ENCODE data around the gene NUDT22.

Gene NUDT22

GRCh38 chr11:64246871-64247728, 21.0 kb downstream of the NUDT22 start, which contains the start of gene PPP1R14B:
Gene PPP1R14B (minus strand): TSS chr11:64246943. CDS start chr11:64246673, 270 bp downstream.
- peak within 1 kb of the TSS; percentile 98 for H3K4me3 ChIP-seq (ENCODE audit: control insufficient read depth, low read depth, low read length)
- TF ChIP-seq CTCF (conservative IDR thresholded peaks at IDR 0.05; ENCODE audit: control insufficient read depth, insufficient read depth, low read depth, low read length), result no peak
- peak; percentile 86 for DNase-seq (ENCODE audit: low read depth)

GRCh38 chr11:64247729-64248531, 21.9 kb downstream of the NUDT22 start:
- peak overlapping the region; percentile 70 for H3K4me3 ChIP-seq (ENCODE audit: control insufficient read depth, low read depth, low read length)
- no peak for TF ChIP-seq CTCF (conservative IDR thresholded peaks at IDR 0.05; ENCODE audit: control insufficient read depth, insufficient read depth, low read depth, low read length)
- DNase-seq (ENCODE audit: low read depth), result no peak

GRCh38 chr11:64248578-64248977, 22.5 kb downstream of the NUDT22 start:
- TF ChIP-seq CTCF (conservative IDR thresholded peaks at IDR 0.05; ENCODE audit: control insufficient read depth, insufficient read depth, low read depth, low read length), result no peak
- DNase-seq (ENCODE audit: low read depth), result no peak
- no peak overlapping the region for H3K4me3 ChIP-seq (ENCODE audit: control insufficient read depth, low read depth, low read length)

GRCh38 chr11:64249038-64249437, 23.0 kb downstream of the NUDT22 start:
- no peak for DNase-seq (ENCODE audit: low read depth)
- TF ChIP-seq CTCF (conservative IDR thresholded peaks at IDR 0.05; ENCODE audit: control insufficient read depth, insufficient read depth, low read depth, low read length), result no peak
- no peak overlapping the region for H3K4me3 ChIP-seq (ENCODE audit: control insufficient read depth, low read depth, low read length)

GRCh38 chr11:64249563-64250414, 23.7 kb downstream of the NUDT22 start:
- TF ChIP-seq CTCF (conservative IDR thresholded peaks at IDR 0.05; ENCODE audit: control insufficient read depth, insufficient read depth, low read depth, low read length), result no peak
- no peak for DNase-seq (ENCODE audit: low read depth)

DNA sequence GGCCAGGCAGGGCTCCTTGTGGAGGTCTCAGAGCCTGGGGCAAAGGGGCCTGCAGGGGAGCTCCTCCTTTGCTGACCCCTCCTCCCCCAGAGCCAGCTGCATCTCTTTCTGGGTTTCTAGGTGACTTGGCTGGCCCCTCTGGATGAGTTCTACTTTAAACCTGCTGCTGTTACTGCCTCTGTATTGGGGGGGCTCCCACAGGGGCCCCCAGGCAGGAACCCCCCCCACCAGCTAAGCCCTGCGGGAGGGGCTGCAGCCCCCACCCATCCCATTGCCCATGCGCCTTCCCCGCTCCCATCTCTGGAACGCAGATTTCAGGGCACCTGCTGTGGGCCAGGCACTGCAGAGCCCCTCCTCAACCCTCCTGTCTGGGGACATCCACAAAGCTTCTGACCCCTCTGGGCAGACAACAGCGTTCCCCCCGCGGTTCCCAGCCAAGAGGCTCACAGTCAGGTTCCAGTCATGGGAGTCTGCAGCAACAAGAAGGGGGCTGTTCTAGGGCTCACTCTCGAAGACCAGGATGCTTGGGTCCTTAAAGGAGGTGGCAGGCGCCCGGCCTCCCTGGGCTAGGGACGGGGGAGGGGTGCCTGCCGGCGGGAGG, 24.4 kb downstream of the NUDT22 start:
- no peak for TF ChIP-seq CTCF (conservative IDR thresholded peaks at IDR 0.05; ENCODE audit: control insufficient read depth, insufficient read depth, low read depth, low read length)
- H3K4me3 ChIP-seq (ENCODE audit: control insufficient read depth, low read depth, low read length), result peak overlapping the region; percentile 40
- no peak for DNase-seq (ENCODE audit: low read depth)

More at GRCh38 chr11:64249563-64250414, 23.7 kb downstream of the NUDT22 start:
- no peak overlapping the region for H3K4me3 ChIP-seq (ENCODE audit: control insufficient read depth, low read depth, low read length)

Data from fibroblast of mammary gland (primary cell).